ENCODE measurements around the gene ZC2HC1C. TPM values are rescaled to one million over a fixed set of nuclear protein-coding genes. Genes with fewer than 3 reads are reported as not detected.
A peak's percentile ranks its signal among the peaks of the same experiment; 100 is the strongest.

The ZC2HC1C gene
- 4.8 and 7.5 TPM in 2 replicates for total RNA-seq
- long read RNA-seq, full-length matches to known transcripts: 15 of 27 reads
- long read RNA-seq, partial matches to known transcripts: 6 of 27 reads
- long read RNA-seq, other reads (novel, unspliced or antisense): 6 of 27 reads

GRCh38 chr14:75069121-75069810 is at the start of gene ZC2HC1C:
ZC2HC1C (plus strand) TSS chr14:75069641; CDS start chr14:75070574, 933 bp downstream.
- no peak for TF ChIP-seq CTCF (IDR thresholded peaks at IDR 0.05; ENCODE audit: unreplicated experiment)
- Mint-ChIP-seq H3K9me3 (ENCODE audit: low read depth) (no peaks in the 10 kb centered on the region), H3K4me1 (ENCODE audit: low read depth) (peaks cover 9% of the 10 kb centered on the region), H3K27ac (peak within 1 kb of the TSS; percentile 98), H3K4me3 (ENCODE audit: low read depth) (no peak within 1 kb of the TSS), H3K36me3 (ENCODE audit: insufficient read depth) (no peaks in the 10 kb centered on the region), H3K27me3 (no peaks in the 10 kb centered on the region)
- peak; percentile 93 for DNase-seq (ENCODE audit: low spot score, unreplicated experiment)

DNA sequence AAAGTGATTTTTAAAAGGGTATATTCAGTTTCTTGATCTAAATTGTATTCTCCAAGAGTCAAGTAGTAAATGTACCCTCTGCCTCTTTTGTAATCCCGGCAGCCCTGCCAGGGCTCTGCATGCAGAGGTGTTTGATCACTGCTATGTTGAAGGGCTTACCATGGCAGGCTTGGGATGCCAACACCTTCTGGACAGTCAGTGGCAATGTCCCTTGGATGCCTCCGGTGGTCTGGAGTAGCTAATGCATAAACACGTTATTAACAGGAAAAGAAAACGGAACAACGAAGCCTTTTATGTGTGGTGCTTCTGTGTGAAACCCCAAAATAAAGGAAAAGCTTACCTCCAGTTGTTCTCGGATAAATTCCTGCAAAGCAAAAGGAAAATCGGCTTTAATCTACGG is 46.8 kb upstream of the ZC2HC1C start:
- Mint-ChIP-seq H3K27ac (no peak overlapping the region), H3K4me3 (ENCODE audit: low read depth) (no peak overlapping the region), H3K4me1 (ENCODE audit: low read depth) (peaks cover 7% of the 10 kb centered on the region), H3K27me3 (no peaks in the 10 kb centered on the region), H3K9me3 (ENCODE audit: low read depth) (no peaks in the 10 kb centered on the region), H3K36me3 (ENCODE audit: insufficient read depth) (peaks cover 11% of the 10 kb centered on the region)
- peak; percentile 49 for TF ChIP-seq CTCF (IDR thresholded peaks at IDR 0.05; ENCODE audit: unreplicated experiment)
- no peak for DNase-seq (ENCODE audit: low spot score, unreplicated experiment)

DNA sequence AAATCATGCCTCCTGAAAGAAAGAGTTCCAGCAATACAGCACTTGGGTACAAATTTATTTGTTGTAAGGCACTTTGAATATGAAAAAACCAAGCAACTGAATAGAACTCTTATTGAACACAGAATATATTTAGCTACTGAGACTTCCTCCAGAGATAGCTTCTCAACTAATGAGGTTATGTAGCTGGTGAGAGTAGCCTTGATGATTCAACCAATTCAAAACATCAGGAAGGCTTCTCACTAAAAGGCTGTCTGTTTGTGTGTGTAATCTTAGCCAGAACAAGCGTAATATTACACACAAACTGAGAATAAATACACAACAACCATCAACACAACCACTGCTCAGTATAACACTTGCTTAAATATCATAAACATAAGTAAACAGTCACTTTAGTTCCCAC is 46.3 kb upstream of the ZC2HC1C start:
- Mint-ChIP-seq H3K4me1 (ENCODE audit: low read depth) (peaks cover 7% of the 10 kb centered on the region), H3K4me3 (ENCODE audit: low read depth) (no peak overlapping the region), H3K27me3 (no peaks in the 10 kb centered on the region), H3K9me3 (ENCODE audit: low read depth) (no peaks in the 10 kb centered on the region), H3K27ac (no peak overlapping the region), H3K36me3 (ENCODE audit: insufficient read depth) (peaks cover 13% of the 10 kb centered on the region)
- no peak for DNase-seq (ENCODE audit: low spot score, unreplicated experiment)
- no peak for TF ChIP-seq CTCF (IDR thresholded peaks at IDR 0.05; ENCODE audit: unreplicated experiment)

- H3K27me3 Mint-ChIP-seq: no peaks in the 10 kb centered on the region
- no peak overlapping the region for H3K27ac Mint-ChIP-seq
- TF ChIP-seq CTCF (IDR thresholded peaks at IDR 0.05; ENCODE audit: unreplicated experiment): no peak
These were observed 44.4 kb upstream of the ZC2HC1C start for GRCh38 chr14:75025082-75025481.

DNA sequence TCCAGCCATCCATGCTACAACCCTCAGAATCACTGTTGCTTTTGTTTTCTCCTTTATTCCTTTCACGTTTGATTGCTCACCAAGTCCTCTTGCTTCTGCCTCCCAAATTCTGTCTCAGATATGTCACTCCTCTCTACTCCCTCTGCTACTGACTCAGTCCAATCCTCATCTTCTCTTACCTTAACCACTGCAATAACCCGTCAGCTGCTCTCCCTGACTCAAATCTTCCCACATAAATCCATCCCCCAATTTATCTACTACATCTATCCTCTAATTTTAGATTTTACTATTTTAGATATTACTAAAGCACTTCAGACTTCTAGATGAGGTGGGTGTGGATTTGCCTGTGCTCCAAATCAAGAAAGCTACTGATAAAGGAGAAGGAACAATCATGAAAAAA is 43.6 kb upstream of the ZC2HC1C start:
- Mint-ChIP-seq H3K36me3 (ENCODE audit: insufficient read depth) (peaks cover 11% of the 10 kb centered on the region), H3K27me3 (no peaks in the 10 kb centered on the region), H3K9me3 (ENCODE audit: low read depth) (no peaks in the 10 kb centered on the region), H3K4me1 (ENCODE audit: low read depth) (no peaks in the 10 kb centered on the region), H3K4me3 (ENCODE audit: low read depth) (no peak overlapping the region), H3K27ac (no peak overlapping the region)
- no peak for TF ChIP-seq CTCF (IDR thresholded peaks at IDR 0.05; ENCODE audit: unreplicated experiment)
- DNase-seq (ENCODE audit: low spot score, unreplicated experiment): no peak

More at GRCh38 chr14:75025082-75025481, 44.4 kb upstream of the ZC2HC1C start:
- H3K4me1 Mint-ChIP-seq (ENCODE audit: low read depth): no peaks in the 10 kb centered on the region
- DNase-seq (ENCODE audit: low spot score, unreplicated experiment): no peak
- no peaks in the 10 kb centered on the region for H3K9me3 Mint-ChIP-seq (ENCODE audit: low read depth)
- peaks cover 12% of the 10 kb centered on the region for H3K36me3 Mint-ChIP-seq (ENCODE audit: insufficient read depth)
- H3K4me3 Mint-ChIP-seq (ENCODE audit: low read depth): no peak overlapping the region

Measured in progenitor cell of endocrine pancreas (in vitro differentiated cells).